Measurements from ENCODE around the gene APOBEC3G. TPM values are rescaled to one million over a fixed set of nuclear protein-coding genes. Genes with fewer than 3 reads are reported as not detected.

Gene APOBEC3G
- total and polyA plus RNA-seq, 2 experiments from 2014 or later = 2.1 to 3.3 TPM

- Histone ChIP-seq H4K20me1 (replicated peaks; ENCODE audit: insufficient read depth) (no peaks in the 10 kb centered on the region), H3K9me2 (ENCODE audit: insufficient read depth) (no peaks in the 10 kb centered on the region), H3F3A (replicated peaks; ENCODE audit: low read depth) (0 out of 2 replicates have a peak, but pooled peaks cover under 1% of the 10 kb centered on the region), H3K36me3 (ENCODE audit: insufficient read depth) (no peaks in the 10 kb centered on the region), H2AFZ (no peak overlapping the region), H3K79me2 (replicated peaks; ENCODE audit: insufficient read depth) (no peaks in the 10 kb centered on the region), H3K27me3 (ENCODE audit: insufficient read depth) (no peaks in the 10 kb centered on the region), H3K4me3 (no peak overlapping the region), H3K4me1 (ENCODE audit: insufficient read depth) (peaks cover 5% of the 10 kb centered on the region), H3K4me2 (no peak overlapping the region), H3K27ac (ENCODE audit: low read depth) (no peak overlapping the region)
- DNase-seq (ENCODE audit: low spot score) = no peak
- Mint-ChIP-seq H3K36me3 (ENCODE audit: low read depth) (no peaks in the 10 kb centered on the region), H3K27me3 (ENCODE audit: insufficient read depth, low read depth, poor library complexity) (peaks cover 10% of the 10 kb centered on the region), H3K9me3 (no peaks in the 10 kb centered on the region), H3K27ac (no peak overlapping the region), H3K4me3 (no peak overlapping the region), H3K4me1 (peaks cover 22% of the 10 kb centered on the region)
- no peak for ATAC-seq
- TF ChIP-seq CREB1 (CRISPR knock-in tag; IDR thresholded peaks at IDR 0.05; ENCODE audit: low read depth) = no peak
- no peak for TF ChIP-seq EZH2phosphoT487 (IDR thresholded peaks at IDR 0.05; ENCODE audit: unreplicated experiment)
Observed at GRCh38 chr22:39083212-39084165, 6.4 kb downstream of the APOBEC3G start.

GRCh38 chr22:39084666-39085065 lies 7.6 kb downstream of the APOBEC3G start:
- DNase-seq (ENCODE audit: low spot score) = no peak
- Mint-ChIP-seq H3K36me3 (ENCODE audit: low read depth) (no peaks in the 10 kb centered on the region), H3K4me3 (no peak overlapping the region), H3K27me3 (ENCODE audit: insufficient read depth, low read depth, poor library complexity) (peaks cover 10% of the 10 kb centered on the region), H3K4me1 (peaks cover 23% of the 10 kb centered on the region), H3K27ac (no peak overlapping the region), H3K9me3 (no peaks in the 10 kb centered on the region)
- H3K79me2 ChIP-seq (replicated peaks; ENCODE audit: insufficient read depth) = no peaks in the 10 kb centered on the region
- no peak for ATAC-seq
- no peaks in the 10 kb centered on the region for H3K27me3 ChIP-seq (ENCODE audit: insufficient read depth)
- no peaks in the 10 kb centered on the region for H3F3A ChIP-seq (replicated peaks; ENCODE audit: low read depth)
- no peaks in the 10 kb centered on the region for H3K36me3 ChIP-seq (ENCODE audit: insufficient read depth)
- H4K20me1 ChIP-seq (replicated peaks; ENCODE audit: insufficient read depth) = no peaks in the 10 kb centered on the region
- TF ChIP-seq NANOG (IDR thresholded peaks at IDR 0.05; ENCODE audit: borderline replicate concordance) = no peak
- no peak for TF ChIP-seq ZNF114 (CRISPR knock-in tag; IDR thresholded peaks at IDR 0.05)
- TF ChIP-seq CTCF (conservative IDR thresholded peaks at IDR 0.05; ENCODE audit: low read depth in 2 of 2) = no peak
- H2AFZ ChIP-seq = no peak overlapping the region
- H3K27ac ChIP-seq (ENCODE audit: low read depth) = no peak overlapping the region
- H3K4me2 ChIP-seq = no peak overlapping the region
- no peak overlapping the region for H3K4me3 ChIP-seq
- H3K4me1 ChIP-seq (ENCODE audit: insufficient read depth) = peaks cover 5% of the 10 kb centered on the region; the same call in 1 of the 2 replicates
- no peaks in the 10 kb centered on the region for H3K9me2 ChIP-seq (ENCODE audit: insufficient read depth)

- Mint-ChIP-seq H3K4me1 (peaks cover 19% of the 10 kb centered on the region), H3K36me3 (ENCODE audit: low read depth) (no peaks in the 10 kb centered on the region), H3K27me3 (ENCODE audit: insufficient read depth, low read depth, poor library complexity) (peaks cover 10% of the 10 kb centered on the region), H3K4me3 (no peak overlapping the region), H3K9me3 (no peaks in the 10 kb centered on the region), H3K27ac (no peak overlapping the region)
- no peaks in the 10 kb centered on the region for H3F3A ChIP-seq (replicated peaks; ENCODE audit: low read depth)
- no peak overlapping the region for H3K27ac ChIP-seq (ENCODE audit: low read depth)
- no peaks in the 10 kb centered on the region for H3K79me2 ChIP-seq (replicated peaks; ENCODE audit: insufficient read depth)
- H3K4me2 ChIP-seq = no peak overlapping the region
- no peaks in the 10 kb centered on the region for H3K27me3 ChIP-seq (ENCODE audit: insufficient read depth)
- no peaks in the 10 kb centered on the region for H3K36me3 ChIP-seq (ENCODE audit: insufficient read depth)
- no peak for DNase-seq (ENCODE audit: low spot score)
- H2AFZ ChIP-seq = no peak overlapping the region
- no peaks in the 10 kb centered on the region for H3K9me2 ChIP-seq (ENCODE audit: insufficient read depth)
- H3K4me1 ChIP-seq (ENCODE audit: insufficient read depth) = peaks cover 5% of the 10 kb centered on the region; the same call in 1 of the 2 replicates
- H4K20me1 ChIP-seq (replicated peaks; ENCODE audit: insufficient read depth) = no peaks in the 10 kb centered on the region
- H3K4me3 ChIP-seq = no peak overlapping the region
- ATAC-seq = no peak
- TF ChIP-seq JUNB (IDR thresholded peaks at IDR 0.05; ENCODE audit: unreplicated experiment) (no peak), CREB1 (CRISPR knock-in tag; IDR thresholded peaks at IDR 0.05; ENCODE audit: low read depth) (no peak), EZH2 (IDR thresholded peaks at IDR 0.05; ENCODE audit: low read depth, unreplicated experiment) (no peak), EZH2phosphoT487 (IDR thresholded peaks at IDR 0.05; ENCODE audit: unreplicated experiment) (no peak), NANOG (IDR thresholded peaks at IDR 0.05; ENCODE audit: borderline replicate concordance) (no peak), STAT1 (IDR thresholded peaks at IDR 0.05; ENCODE audit: unreplicated experiment) (no peak), ETS1 (IDR thresholded peaks at IDR 0.05) (no peak)
Observed at GRCh38 chr22:39087098-39087497, 10.0 kb downstream of the APOBEC3G start.
